LoVo (cell line): ENCODE data around the gene CAMK2A.

Experiments used
- DNase-seq: peaks from one replicate; pipeline ENCODE4 v3.0.0-alpha.2; 2016; ENCODE audit warnings: low spot score

The CAMK2A gene

GRCh38 chr5:150315245-150315644, 25.7 kb upstream of the CAMK2A start:
- no peak for DNase-seq

DNA sequence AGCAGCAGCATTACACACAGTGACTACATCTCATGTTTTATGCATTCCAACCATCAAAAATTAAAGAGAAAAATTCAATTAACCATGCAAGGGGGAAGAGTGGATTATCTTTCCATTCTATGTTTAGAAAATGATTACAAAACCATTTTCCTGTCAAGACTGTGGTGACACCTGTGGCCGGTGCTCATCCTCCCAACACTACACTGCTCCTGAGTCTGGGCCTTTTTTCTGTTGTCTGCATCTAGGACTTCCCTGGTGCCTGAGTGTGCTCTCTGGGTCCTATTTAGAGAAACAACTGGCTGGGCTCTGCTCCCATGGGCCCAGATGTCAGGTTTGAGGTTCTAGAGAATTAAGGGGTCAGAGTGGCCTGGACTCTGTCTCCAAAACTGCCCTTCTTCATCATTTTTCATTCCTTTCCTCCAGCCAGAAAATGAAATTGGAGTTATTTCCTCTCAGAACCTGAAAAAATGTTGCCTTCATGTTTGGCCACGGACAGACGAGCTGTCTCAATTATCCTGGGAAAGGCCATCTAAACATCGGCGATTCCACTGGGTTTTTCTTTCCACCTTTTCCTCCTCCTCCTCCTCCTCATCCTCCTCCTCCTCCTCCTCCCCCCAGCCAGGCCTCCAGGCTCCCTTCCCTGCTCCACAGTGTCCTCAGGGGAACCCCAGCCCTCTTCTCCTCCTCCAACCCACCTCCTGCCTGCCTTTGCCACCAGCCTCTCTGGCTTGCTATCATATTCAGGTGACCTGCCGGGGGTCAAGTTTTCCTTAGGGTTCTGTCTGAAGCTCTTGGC, 24.5 kb upstream of the CAMK2A start:
- no peak for DNase-seq

DNA sequence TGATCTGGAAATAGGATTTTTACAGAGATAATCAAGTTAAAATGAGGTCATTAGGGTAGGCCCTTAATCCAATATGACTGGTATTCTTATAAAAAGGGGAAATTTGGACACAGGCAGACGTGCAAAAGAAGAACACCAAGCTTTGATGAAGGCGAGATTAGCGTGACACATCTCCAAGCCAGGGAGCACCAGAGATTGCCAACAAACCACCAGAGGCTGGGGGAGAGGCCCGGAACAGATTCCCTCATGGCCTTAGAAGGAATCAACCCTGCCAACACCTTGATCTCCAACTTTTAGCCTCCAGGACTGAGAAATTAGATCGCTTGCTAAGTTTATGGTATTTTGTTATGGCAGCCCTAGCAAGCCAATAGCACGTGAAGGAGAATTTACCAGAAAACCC, 23.9 kb upstream of the CAMK2A start:
- no peak for DNase-seq

DNA sequence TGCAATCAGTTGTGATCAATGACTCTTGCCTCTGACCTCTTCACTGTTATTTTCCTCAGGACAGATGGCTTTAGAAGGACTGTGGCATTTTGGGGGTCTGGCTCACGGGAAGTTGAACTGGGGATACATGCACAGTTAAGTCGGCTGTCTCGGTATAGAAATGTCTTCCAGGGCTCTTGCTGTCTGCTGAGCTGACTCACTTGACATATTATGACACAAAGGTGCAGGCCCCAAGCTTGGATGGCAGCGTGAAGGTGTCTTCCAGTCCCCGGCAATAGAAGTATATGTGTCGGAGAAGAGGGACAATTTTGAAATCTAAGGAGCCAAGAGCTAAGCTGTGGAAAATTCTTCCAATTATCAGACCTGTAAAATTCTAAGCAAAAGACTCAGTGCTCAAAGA, 22.9 kb upstream of the CAMK2A start:
- no peak for DNase-seq

- DNase-seq = no peak
These were observed 21.6 kb upstream of the CAMK2A start for GRCh38 chr5:150311015-150311692.

- no peak for DNase-seq
These were observed 20.7 kb upstream of the CAMK2A start for GRCh38 chr5:150310246-150310645.

DNA sequence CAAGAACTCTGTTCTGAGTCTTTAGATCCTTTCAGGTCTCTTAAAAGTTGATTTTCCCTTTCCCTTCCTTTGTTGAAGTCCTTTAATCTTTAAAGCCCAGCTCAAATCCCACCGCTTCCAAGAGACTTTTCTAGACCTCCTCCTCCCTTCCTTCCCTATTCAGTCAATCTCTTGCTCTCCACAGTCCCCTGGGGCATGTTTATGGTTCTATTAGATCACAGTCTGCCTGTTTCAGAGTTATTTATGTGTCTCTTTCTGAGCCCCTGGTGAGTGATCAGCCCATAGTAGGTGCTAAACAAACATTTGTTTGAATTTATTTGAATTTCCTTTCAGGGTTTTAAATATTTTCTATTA, 20.3 kb upstream of the CAMK2A start:
- no peak for DNase-seq

DNA sequence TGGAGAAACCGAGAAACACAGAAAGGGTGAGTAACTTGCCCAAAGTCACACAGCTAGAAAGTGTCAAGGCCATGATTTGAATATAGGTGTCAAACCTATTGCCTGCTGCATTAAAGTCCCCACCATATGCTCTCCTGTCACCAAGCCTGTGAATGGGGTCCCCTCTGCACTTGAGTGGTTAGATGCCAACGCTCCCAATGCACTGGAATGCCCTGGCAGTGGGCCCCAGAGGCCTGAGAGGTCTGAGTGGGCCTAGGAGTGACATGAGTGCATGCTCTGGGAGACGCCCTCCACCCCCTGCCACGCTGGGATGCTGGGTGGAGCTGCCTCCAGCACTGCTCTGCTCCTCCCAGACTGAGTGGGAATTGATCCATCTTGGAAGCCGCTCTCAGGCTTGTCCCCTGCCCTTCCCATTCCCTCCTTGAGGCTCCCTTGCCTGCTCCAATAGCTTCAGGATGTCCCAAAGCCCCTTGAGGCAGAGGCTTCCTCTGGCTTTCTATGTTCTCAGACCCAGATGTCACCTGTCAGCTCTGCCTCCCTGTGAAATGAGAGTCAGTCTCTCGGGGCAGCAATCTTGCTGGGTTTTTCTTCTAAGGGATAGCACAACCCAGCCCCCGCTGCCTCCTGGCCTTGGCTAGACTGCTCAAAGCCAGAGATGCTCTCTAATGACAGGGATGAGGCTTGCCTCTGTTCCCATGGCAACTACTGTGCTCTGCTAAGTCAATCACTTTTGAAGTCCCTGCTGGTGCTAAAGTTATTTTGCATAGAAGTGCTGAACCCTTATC, 19.7 kb upstream of the CAMK2A start:
- DNase-seq = no peak

DNA sequence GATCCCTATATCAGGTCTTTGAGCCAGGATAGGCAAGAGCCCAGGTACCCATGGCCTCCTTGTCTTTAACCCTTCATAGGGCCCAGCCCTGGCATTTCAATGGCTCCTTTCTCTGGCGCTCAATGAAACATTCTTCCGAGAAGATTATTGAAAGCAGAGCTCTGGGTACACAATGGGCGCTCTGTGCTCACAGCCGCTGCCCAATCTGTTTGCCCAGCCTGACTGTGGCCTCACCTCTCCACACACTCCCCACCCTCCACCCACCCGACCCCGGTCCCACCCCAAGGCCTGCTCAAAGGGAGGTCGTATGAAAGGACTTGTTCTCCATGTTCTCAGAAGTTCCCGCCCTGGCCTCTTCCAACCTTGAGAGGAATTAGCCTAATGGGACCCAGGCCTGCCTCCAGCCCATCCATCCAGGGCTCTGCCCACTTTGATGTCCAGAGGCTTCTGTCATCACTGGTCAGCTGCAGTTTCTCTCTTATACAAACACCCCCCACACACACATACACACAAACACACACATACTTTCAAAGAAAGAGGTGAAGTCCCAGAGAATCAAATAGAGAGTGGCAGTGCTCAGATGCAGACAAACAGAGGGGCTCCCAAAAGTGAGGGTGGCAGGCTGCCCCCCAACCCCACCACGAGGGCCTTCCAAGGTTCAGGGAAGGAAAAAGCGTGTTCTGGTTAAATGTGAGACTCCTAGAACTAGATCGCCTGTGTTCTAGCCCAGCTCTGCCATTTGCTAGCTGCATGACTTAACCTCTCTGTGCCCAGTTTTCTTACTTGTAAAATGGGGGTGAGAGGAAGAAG, 18.2 kb upstream of the CAMK2A start:
- no peak for DNase-seq

GRCh38 chr5:150306775-150307174, 17.2 kb upstream of the CAMK2A start:
- no peak for DNase-seq

- DNase-seq = no peak
These were observed 16.0 kb upstream of the CAMK2A start for GRCh38 chr5:150305557-150305956.

DNA sequence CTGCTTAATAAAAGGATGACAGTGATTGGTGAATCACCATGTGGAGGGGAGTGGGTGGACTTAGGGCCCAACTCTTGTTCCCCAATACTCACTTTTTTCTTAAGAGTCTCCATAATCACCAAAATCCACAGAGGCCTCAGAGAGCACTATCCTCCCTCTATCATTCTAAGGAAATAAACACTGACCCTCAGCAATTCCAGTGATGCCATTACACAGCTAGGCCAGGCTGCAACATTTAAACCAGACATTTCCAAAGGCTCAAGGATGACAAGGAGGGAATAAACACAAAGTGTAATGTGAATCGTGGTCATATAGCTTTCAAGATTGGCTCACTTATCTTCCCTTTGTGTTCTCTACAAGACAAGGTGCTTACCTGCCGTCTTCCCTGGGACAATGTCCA, 15.5 kb upstream of the CAMK2A start:
- no peak for DNase-seq

DNA sequence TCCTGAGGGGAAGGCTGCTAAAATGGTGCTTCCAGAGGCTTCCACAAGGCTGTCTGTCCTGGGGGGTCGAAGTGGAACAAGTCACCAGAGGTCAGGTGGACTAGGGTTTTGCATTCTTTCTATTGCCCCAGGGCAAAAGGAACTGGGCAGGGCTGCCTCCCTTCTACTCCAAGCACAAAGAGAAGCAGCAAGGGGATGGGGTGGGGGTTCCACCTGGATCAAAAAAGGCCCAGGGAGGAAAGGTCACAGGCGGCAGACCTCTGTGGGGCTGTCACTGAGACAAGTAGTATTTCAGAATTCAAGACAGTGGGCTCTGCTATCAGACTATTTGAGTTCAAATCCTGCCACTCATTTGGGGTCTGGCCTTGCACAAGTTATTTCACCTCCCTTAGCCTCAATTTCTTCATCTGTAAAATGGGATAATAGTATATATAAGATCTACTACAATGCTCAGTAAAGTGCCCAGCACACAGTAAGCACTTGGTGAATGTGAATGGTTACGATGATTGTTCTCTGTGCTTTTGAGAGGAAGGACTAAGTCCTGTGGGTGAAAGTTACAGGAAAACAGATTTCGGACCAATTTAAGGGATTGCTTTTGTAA, 15.0 kb upstream of the CAMK2A start:
- no peak for DNase-seq

DNA sequence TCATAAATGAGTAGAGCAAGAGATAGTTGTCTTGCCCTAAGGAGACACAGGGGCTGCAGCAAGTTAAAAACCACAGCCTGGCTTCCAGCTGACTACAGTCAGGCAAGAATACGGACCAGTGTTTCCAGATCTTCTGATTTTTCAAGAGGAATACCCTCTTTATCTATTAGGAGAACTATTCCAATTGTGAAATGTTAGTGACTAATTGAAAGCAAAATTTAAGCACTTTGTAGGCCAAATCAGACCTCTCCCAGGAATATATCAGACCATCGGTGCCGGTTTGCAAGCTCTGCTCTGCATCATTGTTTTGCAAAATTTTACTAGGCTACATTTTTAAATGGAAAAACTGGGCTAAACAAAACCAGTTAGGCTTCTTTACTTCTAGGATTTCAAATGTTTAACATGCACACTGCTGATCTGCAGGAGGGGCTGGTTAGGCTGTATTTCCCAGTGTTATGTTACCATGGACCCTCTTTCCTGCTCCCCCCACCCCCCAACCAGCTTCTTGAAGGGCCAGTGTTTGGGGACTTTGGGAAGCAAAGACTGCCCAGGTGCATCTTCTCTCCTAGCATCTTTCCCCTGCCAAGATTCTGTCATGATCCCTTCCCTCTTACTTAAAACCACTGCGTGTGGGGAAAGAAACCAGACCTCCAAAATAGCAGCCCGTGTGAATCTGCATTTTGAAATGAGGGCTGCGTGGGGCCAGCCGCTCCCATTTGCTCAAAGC, 14.2 kb upstream of the CAMK2A start:
- no peak for DNase-seq

GRCh38 chr5:150303070-150303615, 13.6 kb upstream of the CAMK2A start:
- no peak for DNase-seq

- no peak for DNase-seq
These were observed 12.9 kb upstream of the CAMK2A start, which contains the start of gene ARSI for GRCh38 chr5:150302301-150303069. TSS of gene ARSI (minus strand) at chr5:150302905. CDS start at chr5:150302373, 532 bp downstream.

- DNase-seq = no peak
These were observed 12.3 kb upstream of the CAMK2A start for GRCh38 chr5:150301901-150302300.

- DNase-seq = no peak
These were observed 11.6 kb upstream of the CAMK2A start for GRCh38 chr5:150301170-150301505.

DNA sequence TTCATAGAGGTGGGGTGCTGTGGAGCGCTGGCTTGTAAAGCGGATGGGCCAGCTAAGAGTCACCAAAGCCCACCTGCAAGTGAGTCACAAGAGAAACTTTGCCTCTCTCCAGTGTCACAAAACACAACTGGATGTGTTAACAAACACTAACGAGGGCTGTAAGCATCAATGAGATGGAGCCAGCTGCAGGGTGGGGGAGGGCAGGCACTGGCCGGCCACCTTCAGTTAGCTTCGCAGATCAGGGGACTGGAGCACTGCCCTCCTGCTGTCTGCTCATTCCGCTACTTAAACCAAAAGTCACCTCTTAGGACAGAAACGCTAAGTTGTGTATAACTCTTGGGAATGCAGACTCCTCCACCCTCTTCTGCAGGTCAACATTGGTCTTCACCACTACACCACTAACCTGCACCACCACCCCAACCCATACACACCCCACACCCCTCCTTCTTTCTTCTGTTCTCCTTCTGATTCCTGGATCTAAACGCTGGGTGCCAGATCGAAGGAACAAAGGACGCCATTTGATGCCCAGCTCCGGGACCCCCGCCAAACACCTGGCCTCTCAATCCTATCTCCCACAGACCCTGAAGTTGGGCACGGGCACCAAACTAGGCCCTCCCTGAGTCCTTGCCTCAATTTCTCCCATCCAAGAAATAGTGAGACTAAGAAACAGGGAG, 11.1 kb upstream of the CAMK2A start:
- no peak for DNase-seq
